K562 (cell line): ENCODE measurements around the gene PLCD1. TPM values are rescaled to one million over a fixed set of nuclear protein-coding genes. Genes with fewer than 3 reads are reported as not detected.
"Not testable (repeated sequence)": the region's sequence is repeated elsewhere in the genome, so short reads cannot be mapped to it uniquely, and the experiment has no call there.

Source experiments
- ATAC-seq: fragments of 200-7000 bp; cut with Tn5 transposase; 3 replicates; pipeline ENCODE4 v1.9.1; 2020; ENCODE audit warnings: moderate library complexity
- BruUV-seq: library from RNA; stranded (reverse); fragments of 400-500 nt; replicated peaks from 2 replicates; lab custom pipeline; 2021; lab: Mats Ljungman, UMichigan
- CTCF ChIA-PET: fragments of 300-600 bp; formaldehyde crosslinking; extraction: SDS; loops from one replicate; lab custom pipeline; 2021; ENCODE audit warnings: low intra/inter-chr PET ratio; lab: Yijun Ruan, JAX
- POLR2A ChIA-PET: fragments of 300-600, 350-650 bp; sonication (Branson Sonifier 250); formaldehyde crosslinking; extraction: SDS; loops from one replicate; lab custom pipeline; 2021; ENCODE audit warnings: antibody characterized with exemption, inconsistent platforms; lab: Yijun Ruan, JAX
- DNase-seq, 4 experiments: peaks; one replicate each; pipeline versions ENCODE4 v3.0.0 to v3.0.0-alpha.2; 2011 to 2018; ENCODE audit warnings: low spot score in 3 of 4, mixed read lengths in 3 of 4; ENCODE audit errors: extremely low read depth in 1 of 4
- FAIRE-seq: peaks from 2 replicates; lab custom pipeline; 2011; peaks lifted over from hg19 to GRCh38; lab: Jason Lieb, UNC
- H2AFZ ChIP-seq: 2 replicates; pipeline ENCODE4 v1.6.0; 2011; ENCODE audit warnings: low read depth, low read length, control low read depth, inconsistent platforms
- H3K27ac ChIP-seq: fragments of 200-600 bp; 3 replicates; pipeline ENCODE4 v1.8.0; 2011; ENCODE audit warnings: low read depth, mild to moderate bottlenecking, control low read depth, inconsistent platforms, low read length, moderate library complexity, mixed read lengths; ENCODE audit errors: extremely low read depth
- H3K27me3 ChIP-seq, 2 experiments: fragments of 300-600 bp in 1 of 2; 2 replicates in 1 of 2; 3 replicates in 1 of 2; pipeline versions ENCODE4 v1.6.0 to v1.8.0; 2011; ENCODE audit warnings: inconsistent platforms in 2 of 2, low read length in 2 of 2, mild to moderate bottlenecking in 1 of 2, mixed read lengths in 1 of 2, moderate library complexity in 1 of 2; ENCODE audit not compliant: control insufficient read depth in 2 of 2, insufficient read depth in 2 of 2
- H3K36me3 ChIP-seq: fragments of 300-600 bp; 3 replicates; pipeline ENCODE4 v1.8.0; 2011; ENCODE audit warnings: mild to moderate bottlenecking, low read length, inconsistent platforms; ENCODE audit not compliant: control insufficient read depth, insufficient read depth
- H3K4me1 ChIP-seq, 2 experiments: fragments of 200-600 bp in 1 of 2; replicated peaks in 1 of 2; 2 replicates in 1 of 2; 3 replicates in 1 of 2; pipeline versions ENCODE4 v1.5.1 to v1.8.0; 2011; ENCODE audit warnings: inconsistent platforms in 2 of 2, low read length in 2 of 2, mild to moderate bottlenecking in 1 of 2, mixed read lengths in 1 of 2, moderate library complexity in 1 of 2; ENCODE audit not compliant: control insufficient read depth in 2 of 2, insufficient read depth in 2 of 2
- H3K4me2 ChIP-seq: 2 replicates; pipeline ENCODE4 v1.6.1; 2011; ENCODE audit warnings: low read length, control low read depth, inconsistent platforms, mixed read lengths; ENCODE audit not compliant: insufficient read depth
- H3K4me3 ChIP-seq: fragments of 200-600 bp; sonication (generic), shearing (Covaris generic); 2 replicates; pipeline ENCODE4 v1.5.1; 2016; ENCODE audit warnings: control low read depth, inconsistent platforms
- H3K79me2 ChIP-seq: fragments of 200-600 bp; 3 replicates; pipeline ENCODE4 v1.8.0; 2011; ENCODE audit warnings: low read length, inconsistent platforms; ENCODE audit not compliant: control insufficient read depth, insufficient read depth
- H3K9ac ChIP-seq, 2 experiments: 2 replicates each; pipeline versions ENCODE4 v1.6.0 to v1.6.1; 2011; ENCODE audit warnings: low read depth in 2 of 2, low read length in 2 of 2, control low read depth in 1 of 2, inconsistent platforms in 1 of 2, mild to moderate bottlenecking in 1 of 2, mixed read lengths in 1 of 2; ENCODE audit not compliant: insufficient read depth in 1 of 2
- H3K9me1 ChIP-seq: one replicate; pipeline ENCODE4 v1.6.0; 2011; ENCODE audit warnings: inconsistent platforms, mild to moderate bottlenecking, low read length, moderate library complexity; ENCODE audit not compliant: control insufficient read depth, insufficient read depth
- H3K9me3 ChIP-seq: replicated peaks from 2 replicates; pipeline ENCODE4 v1.5.1; 2011; ENCODE audit warnings: low read depth, low read length, inconsistent platforms; ENCODE audit not compliant: control insufficient read depth, insufficient read depth
- H4K20me1 ChIP-seq: replicated peaks from 2 replicates; pipeline ENCODE4 v1.6.1; 2011; ENCODE audit warnings: low read length, inconsistent platforms, mixed read lengths; ENCODE audit not compliant: control insufficient read depth, insufficient read depth
- ZNF668 ChIP-seq: fragments of 250-450 bp; sonication (Bioruptor Pico); IDR thresholded peaks from 2 replicates; pipeline ENCODE4 v1.8.0; 2022; ENCODE audit warnings: mild to moderate bottlenecking, inconsistent platforms
- WGBS: fragments of 100-300 bp; shearing (Covaris generic); methylation state at CpG from one replicate; pipeline ENCODE4 v1.1.6; 2016; ENCODE audit warnings: low coverage, mixed read lengths; ENCODE audit not compliant: insufficient coverage; ENCODE audit errors: missing lambda C conversion rate; 5-methylcytosine and 5-hydroxymethylcytosine counted together
- in situ Hi-C: fragments of 300-500 bp; cut with MboI; formaldehyde crosslinking; loops from 4 replicates; pipeline ENCODE4 v1.15.0; 2018; ENCODE audit warnings: inconsistent platforms, mixed read lengths
- intact Hi-C: fragments of 100-400 bp; cut with micrococcal nuclease; formaldehyde crosslinking; loops from 2 replicates; pipeline ENCODE4 v1.14.2; 2022
- polyA plus RNA-seq, 8 experiments: library from polyadenylated mRNA; depleted of rRNA in 4 of 8; stranded (reverse) in 5 of 8; unstranded in 3 of 8; fragments of >200 nt; fragmentation: Nextera tagmentation in 2 of 8; fragmentation: Illumina TruSeq in 1 of 8; extraction: Ambion mirVana in 2 of 8; extraction: Trizol in 1 of 8; gene quantifications; 2 replicates each; pipeline versions ENCODE4 v1.2.1 to v1.2.3, GENCODE V29; 2011 to 2014; ENCODE audit warnings: inconsistent platforms in 1 of 8, missing spikeins in 1 of 8
- total RNA-seq, 7 experiments: library from RNA; depleted of rRNA in 6 of 7; stranded (reverse); fragments of >200 nt in 6 of 7; fragmentation: Illumina TruSeq in 2 of 7; extraction: Trizol in 2 of 7; gene quantifications; 2 replicates each; pipeline versions ENCODE4 v1.2.1 to v1.2.3, GENCODE V29; 2011 to 2021; ENCODE audit warnings: low replicate concordance in 1 of 7
- TF ChIP-seq, protein P1 (sequence below): sonication (generic); formaldehyde crosslinking; IDR thresholded peaks from 2 replicates; pipeline ENCODE4 v1.8.1; 2023; ENCODE audit warnings: mild to moderate bottlenecking, missing genetic modification reagents

PLCD1 gene
- total and polyA plus RNA-seq, 9 of the 15 experiments (the other 6 are each of a cell fraction or from before 2014, with no cell fraction given) = 5.4 to 209 (median 116) TPM

DNA sequence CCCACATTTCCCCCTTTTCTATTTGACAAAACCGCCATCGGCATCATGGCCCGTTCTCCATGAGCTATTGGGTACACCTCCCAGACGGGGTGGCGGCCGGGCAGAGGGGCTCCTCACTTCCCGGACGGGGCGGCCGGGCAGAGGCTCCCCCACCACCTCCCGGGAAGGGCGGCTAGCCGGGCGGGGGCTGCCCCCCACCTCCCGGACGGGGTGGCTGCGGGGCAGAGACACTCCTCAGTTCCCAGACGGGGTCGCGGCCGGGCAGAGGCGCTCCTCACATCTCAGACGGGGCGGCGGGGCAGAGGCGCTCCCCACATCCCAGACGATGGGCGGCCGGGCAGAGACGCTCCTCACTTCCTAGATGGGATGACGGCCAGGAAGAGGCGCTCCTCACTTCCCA lies 35.0 kb upstream of the PLCD1 start:
- H2AFZ ChIP-seq, H3K4me1 ChIP-seq, H3K79me2 ChIP-seq, H3K27ac ChIP-seq, H4K20me1 ChIP-seq, ATAC-seq, POLR2A ChIA-PET, CTCF ChIA-PET, H3K36me3 ChIP-seq, intact Hi-C loops, H3K9ac ChIP-seq, FAIRE-seq, BruUV-seq, in situ Hi-C loops, H3K4me2 ChIP-seq, H3K4me3 ChIP-seq, H3K9me3 ChIP-seq, H3K9me1 ChIP-seq, DNase-seq: not testable (repeated sequence)
- WGBS = 23% methylated on average over 19 of the region's 32 CpGs
- H3K27me3 ChIP-seq = peaks cover 39 to 47% of the 10 kb centered on the region in 2 experiments

DNA sequence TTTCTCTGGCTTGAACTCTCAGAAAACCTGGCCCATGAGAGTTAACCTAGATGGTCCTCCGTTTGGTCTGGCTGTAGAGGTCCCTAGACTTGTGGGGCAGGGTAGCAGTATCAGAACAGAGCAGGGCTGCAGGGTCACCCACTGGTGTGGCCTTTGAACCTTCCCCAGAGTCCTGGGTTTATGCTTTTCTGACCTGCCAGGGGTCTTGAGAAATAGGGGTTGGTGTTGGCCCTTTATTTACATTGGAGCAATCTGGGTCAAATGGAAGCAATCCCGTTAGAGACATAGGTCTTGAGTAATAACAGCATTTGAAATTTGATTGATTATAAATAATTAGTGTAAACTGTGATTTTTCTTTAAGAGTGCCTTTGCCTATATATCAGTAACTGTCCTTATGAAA lies 33.4 kb upstream of the PLCD1 start:
- Histone ChIP-seq H3K9me1 (no peaks in the 10 kb centered on the region), H3K27me3 (peaks cover 36 to 49% of the 10 kb centered on the region in 2 experiments), H3K4me1 (no peaks in the 10 kb centered on the region), H3K9ac (no peak overlapping the region), H4K20me1 (no peaks in the 10 kb centered on the region), H3K27ac (no peak overlapping the region), H2AFZ (no peak overlapping the region), H3K4me2 (no peak overlapping the region), H3K4me3 (no peak overlapping the region), H3K79me2 (no peaks in the 10 kb centered on the region), H3K36me3 (no peaks in the 10 kb centered on the region), H3K9me3 (no peaks in the 10 kb centered on the region)
- TF ChIP-seq ZNF668 = no peak
- TF ChIP-seq, protein P1, sequence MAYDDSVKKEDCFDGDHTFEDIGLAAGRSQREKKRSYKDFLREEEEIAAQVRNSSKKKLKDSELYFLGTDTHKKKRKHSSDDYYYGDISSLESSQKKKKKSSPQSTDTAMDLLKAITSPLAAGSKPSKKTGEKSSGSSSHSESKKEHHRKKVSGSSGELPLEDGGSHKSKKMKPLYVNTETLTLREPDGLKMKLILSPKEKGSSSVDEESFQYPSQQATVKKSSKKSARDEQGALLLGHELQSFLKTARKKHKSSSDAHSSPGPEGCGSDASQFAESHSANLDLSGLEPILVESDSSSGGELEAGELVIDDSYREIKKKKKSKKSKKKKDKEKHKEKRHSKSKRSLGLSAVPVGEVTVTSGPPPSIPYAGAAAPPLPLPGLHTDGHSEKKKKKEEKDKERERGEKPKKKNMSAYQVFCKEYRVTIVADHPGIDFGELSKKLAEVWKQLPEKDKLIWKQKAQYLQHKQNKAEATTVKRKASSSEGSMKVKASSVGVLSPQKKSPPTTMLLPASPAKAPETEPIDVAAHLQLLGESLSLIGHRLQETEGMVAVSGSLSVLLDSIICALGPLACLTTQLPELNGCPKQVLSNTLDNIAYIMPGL = no peak
- ChIA-PET POLR2A (interaction anchor here (0.6 to 1.0 kb wide), 2 partner anchors 12 to 64 kb away, joined by 4 read pairs; no protein-coding TSS in a partner anchor), CTCF (no interaction called here)
- ATAC-seq (no peak), DNase-seq (no peak), FAIRE-seq (no peak)
- in situ Hi-C loops (no loop called here), intact Hi-C loops (no loop called here)
- WGBS = 0% methylated on average over 2 of the region's 2 CpGs
- BruUV-seq = no TSS peak
